Gastrocnemius medialis (tissue), 4 donors: ENCODE measurements around the gene MACC1.

Source experiments
- POLR2A ChIP-seq, 2 donors: fragments of 450-650 bp; IDR thresholded peaks; one replicate each; pipeline ENCODE4 v1.6.1; 2017; ENCODE audit warnings: antibody characterized with exemption in 2 of 2, mild to moderate bottlenecking in 2 of 2, moderate library complexity in 2 of 2
- TF ChIP-seq, protein P1 (sequence below), 5 experiments: fragments of 450-650 bp in 3 of 5; fragments of 200-600 bp in 2 of 5; sonication (generic) in 2 of 5; IDR thresholded peaks in 4 of 5; conservative IDR thresholded peaks in 1 of 5; 1 replicate in 4 of 5; 2 replicates in 1 of 5; pipeline ENCODE4 v1.5.1; 2016 to 2019; ENCODE audit warnings: antibody characterized with exemption in 5 of 5, mild to moderate bottlenecking in 3 of 5, moderate library complexity in 3 of 5

DNA sequence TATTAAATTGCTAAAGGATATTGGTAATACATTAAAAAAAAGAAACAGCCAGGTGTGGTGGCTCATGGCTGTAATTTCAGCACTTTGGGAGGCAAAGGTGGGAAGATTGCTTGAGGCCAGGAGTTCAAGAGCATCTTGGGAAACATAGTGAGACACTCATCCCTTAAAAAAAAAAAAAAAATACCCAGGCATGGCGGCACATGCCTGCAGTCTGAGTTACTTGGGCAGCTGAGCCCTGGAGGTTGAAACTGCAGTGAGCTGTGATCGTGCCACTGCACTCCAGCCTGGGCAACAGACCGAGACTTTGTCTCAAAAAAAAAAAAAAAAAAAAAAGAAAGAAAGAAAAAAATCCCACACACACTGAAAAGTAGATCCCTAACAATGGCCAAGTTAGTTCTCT is 59.7 kb downstream of the MACC1 start:
- TF ChIP-seq, protein P1, sequence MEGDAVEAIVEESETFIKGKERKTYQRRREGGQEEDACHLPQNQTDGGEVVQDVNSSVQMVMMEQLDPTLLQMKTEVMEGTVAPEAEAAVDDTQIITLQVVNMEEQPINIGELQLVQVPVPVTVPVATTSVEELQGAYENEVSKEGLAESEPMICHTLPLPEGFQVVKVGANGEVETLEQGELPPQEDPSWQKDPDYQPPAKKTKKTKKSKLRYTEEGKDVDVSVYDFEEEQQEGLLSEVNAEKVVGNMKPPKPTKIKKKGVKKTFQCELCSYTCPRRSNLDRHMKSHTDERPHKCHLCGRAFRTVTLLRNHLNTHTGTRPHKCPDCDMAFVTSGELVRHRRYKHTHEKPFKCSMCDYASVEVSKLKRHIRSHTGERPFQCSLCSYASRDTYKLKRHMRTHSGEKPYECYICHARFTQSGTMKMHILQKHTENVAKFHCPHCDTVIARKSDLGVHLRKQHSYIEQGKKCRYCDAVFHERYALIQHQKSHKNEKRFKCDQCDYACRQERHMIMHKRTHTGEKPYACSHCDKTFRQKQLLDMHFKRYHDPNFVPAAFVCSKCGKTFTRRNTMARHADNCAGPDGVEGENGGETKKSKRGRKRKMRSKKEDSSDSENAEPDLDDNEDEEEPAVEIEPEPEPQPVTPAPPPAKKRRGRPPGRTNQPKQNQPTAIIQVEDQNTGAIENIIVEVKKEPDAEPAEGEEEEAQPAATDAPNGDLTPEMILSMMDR (IDR thresholded peaks at IDR 0.05 in 4 of 5, conservative IDR thresholded peaks at IDR 0.05 in 1 of 5): no peak
- no peak for TF ChIP-seq POLR2A (IDR thresholded peaks at IDR 0.05)
